Mesendoderm (in vitro differentiated cells): ENCODE results near the gene ABCA12.

Source experiments
- DNase-seq: peaks from one replicate; pipeline ENCODE4 v3.0.0; 2013
- H2AK5ac ChIP-seq: 2 replicates; pipeline ENCODE4 v1.6.1; 2013; ENCODE audit warnings: low read length, inconsistent platforms
- H2BK120ac ChIP-seq: 2 replicates; pipeline ENCODE4 v1.6.1; 2013; ENCODE audit warnings: low read depth, mild to moderate bottlenecking, low read length, moderate library complexity, mixed read lengths
- H2BK15ac ChIP-seq: replicated peaks from 2 replicates; pipeline ENCODE4 v1.6.1; 2013; ENCODE audit warnings: low read depth, mild to moderate bottlenecking, moderate library complexity
- H2BK5ac ChIP-seq: 2 replicates; pipeline ENCODE4 v1.6.1; 2013; ENCODE audit warnings: low read length, inconsistent platforms
- H3K18ac ChIP-seq: 2 replicates; pipeline ENCODE4 v1.6.1; 2013; ENCODE audit warnings: mild to moderate bottlenecking, low read length, mixed read lengths
- H3K23ac ChIP-seq: one replicate; pipeline ENCODE4 v1.6.1; 2013; ENCODE audit warnings: low read length
- H3K27ac ChIP-seq: 2 replicates; pipeline ENCODE4 v1.5.1; 2013; ENCODE audit warnings: low read depth, mild to moderate bottlenecking, inconsistent platforms, low read length, moderate library complexity
- H3K27me3 ChIP-seq: 2 replicates; pipeline ENCODE4 v1.6.1; 2013; ENCODE audit warnings: low read length, control low read depth, mild to moderate bottlenecking, inconsistent platforms; ENCODE audit not compliant: insufficient read depth, poor library complexity
- H3K36me3 ChIP-seq: 2 replicates; pipeline ENCODE4 v1.6.1; 2013; ENCODE audit warnings: low read length, inconsistent platforms; ENCODE audit not compliant: control insufficient read depth, insufficient read depth
- H3K4ac ChIP-seq: one replicate; pipeline ENCODE4 v1.6.1; 2013; ENCODE audit warnings: low read depth, mild to moderate bottlenecking, low read length, moderate library complexity
- H3K4me1 ChIP-seq: 2 replicates; pipeline ENCODE4 v1.6.1; 2013; ENCODE audit warnings: low read depth, low read length, inconsistent platforms; ENCODE audit not compliant: control insufficient read depth
- H3K4me2 ChIP-seq: 2 replicates; pipeline ENCODE4 v1.6.1; 2013; ENCODE audit warnings: low read length
- H3K4me3 ChIP-seq: 2 replicates; pipeline ENCODE4 v1.5.1; 2013; ENCODE audit warnings: mild to moderate bottlenecking, low read length
- H3K56ac ChIP-seq: one replicate; pipeline ENCODE4 v1.6.1; 2013; ENCODE audit warnings: low read length
- H3K79me1 ChIP-seq: 2 replicates; pipeline ENCODE4 v1.6.1; 2013; ENCODE audit warnings: low read length, inconsistent platforms
- H3K79me2 ChIP-seq: 2 replicates; pipeline ENCODE4 v1.6.1; 2013; ENCODE audit warnings: mild to moderate bottlenecking, low read length; ENCODE audit not compliant: control insufficient read depth, insufficient read depth
- H3K9ac ChIP-seq: 2 replicates; pipeline ENCODE4 v1.6.1; 2013; ENCODE audit warnings: low read length, inconsistent platforms
- H4K5ac ChIP-seq: one replicate; pipeline ENCODE4 v1.6.1; 2013; ENCODE audit warnings: low read length
- H4K8ac ChIP-seq: one replicate; pipeline ENCODE4 v1.6.1; 2013; ENCODE audit warnings: low read depth, mild to moderate bottlenecking, control low read depth, low read length, moderate library complexity
- WGBS: extraction: QIAGEN DNeasy Blood & Tissue Kit; methylation state at CpG from one replicate; pipeline ENCODE4 v1.1.7; 2013; ENCODE audit warnings: low lambda C conversion rate, missing lambda C conversion rate; ENCODE audit not compliant: insufficient coverage; ENCODE audit errors: extremely low coverage; 5-methylcytosine and 5-hydroxymethylcytosine counted together

Gene ABCA12

DNA sequence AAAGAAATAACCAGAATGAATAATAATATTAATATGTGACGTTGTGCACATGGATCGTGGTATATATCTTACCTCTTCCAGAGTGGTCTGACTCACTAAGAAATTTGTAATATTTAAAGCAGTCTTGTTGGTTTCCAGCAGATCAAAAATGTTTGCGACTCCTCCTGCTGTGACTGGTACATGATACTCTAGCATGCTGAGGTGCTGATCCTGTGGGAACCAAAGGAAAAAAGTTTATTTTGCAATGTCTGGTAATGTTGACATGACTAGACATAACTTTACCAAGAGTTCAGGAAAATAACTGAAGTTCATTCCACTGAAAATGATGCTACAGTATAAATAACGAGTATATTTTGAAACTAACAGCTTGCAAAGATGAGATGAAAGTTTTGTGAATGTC lies 204.4 kb downstream of the ABCA12 start:
- H3K56ac ChIP-seq: no peak overlapping the region
- H3K27me3 ChIP-seq: no peaks in the 10 kb centered on the region
- H2BK120ac ChIP-seq: no peak overlapping the region
- H2BK15ac ChIP-seq: no peak overlapping the region
- H3K4ac ChIP-seq: no peak overlapping the region
- H3K4me1 ChIP-seq: no peaks in the 10 kb centered on the region
- no peak overlapping the region for H3K27ac ChIP-seq
- no CpG with 5 or more reads among the region's 4 CpGs for WGBS
- no peaks in the 10 kb centered on the region for H3K79me1 ChIP-seq
- no peak overlapping the region for H2AK5ac ChIP-seq
- no peak overlapping the region for H3K4me2 ChIP-seq
- no peak overlapping the region for H2BK5ac ChIP-seq
- no peak overlapping the region for H3K4me3 ChIP-seq
- no peak for DNase-seq
- H3K23ac ChIP-seq: no peak overlapping the region
- H3K36me3 ChIP-seq: no peaks in the 10 kb centered on the region
- no peak overlapping the region for H3K18ac ChIP-seq
- no peaks in the 10 kb centered on the region for H3K79me2 ChIP-seq
- H4K5ac ChIP-seq: no peak overlapping the region
- H3K9ac ChIP-seq: no peak overlapping the region
- no peak overlapping the region for H4K8ac ChIP-seq

DNA sequence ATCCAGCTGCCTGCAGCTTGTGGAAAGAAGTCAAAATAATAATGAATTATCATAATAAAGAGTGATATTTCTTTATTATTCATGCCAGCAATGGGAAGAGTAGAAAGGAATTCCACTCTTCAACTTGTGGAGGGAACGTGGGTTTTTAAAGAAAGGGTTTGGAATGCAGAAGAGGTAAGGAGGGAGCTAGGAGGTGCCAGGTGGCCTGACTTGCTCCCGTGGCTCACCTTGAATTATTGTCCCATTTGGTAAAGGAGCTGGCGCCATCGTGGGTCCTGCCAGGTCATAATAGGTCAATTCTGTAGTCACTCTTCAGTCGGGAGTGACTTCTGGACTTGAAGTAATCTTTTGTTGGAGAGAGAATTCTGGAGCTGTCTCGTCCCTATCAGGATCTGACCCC lies 233.8 kb downstream of the ABCA12 start:
- no peak for DNase-seq
- H3K23ac ChIP-seq: no peak overlapping the region
- H3K79me2 ChIP-seq: no peaks in the 10 kb centered on the region
- no peaks in the 10 kb centered on the region for H3K79me1 ChIP-seq
- no peak overlapping the region for H3K27ac ChIP-seq
- WGBS: no CpG with 5 or more reads among the region's 6 CpGs
- H2BK120ac ChIP-seq: no peak overlapping the region
- H3K56ac ChIP-seq: no peak overlapping the region
- no peak overlapping the region for H4K8ac ChIP-seq
- H2AK5ac ChIP-seq: no peak overlapping the region
- H3K36me3 ChIP-seq: no peaks in the 10 kb centered on the region
- no peak overlapping the region for H4K5ac ChIP-seq
- H3K4ac ChIP-seq: no peak overlapping the region
- H3K18ac ChIP-seq: no peak overlapping the region
- H3K9ac ChIP-seq: no peak overlapping the region
- H2BK5ac ChIP-seq: no peak overlapping the region
- no peaks in the 10 kb centered on the region for H3K4me1 ChIP-seq
- H3K27me3 ChIP-seq: no peaks in the 10 kb centered on the region
- no peak overlapping the region for H3K4me2 ChIP-seq
- H2BK15ac ChIP-seq: no peak overlapping the region
- H3K4me3 ChIP-seq: no peak overlapping the region

DNA sequence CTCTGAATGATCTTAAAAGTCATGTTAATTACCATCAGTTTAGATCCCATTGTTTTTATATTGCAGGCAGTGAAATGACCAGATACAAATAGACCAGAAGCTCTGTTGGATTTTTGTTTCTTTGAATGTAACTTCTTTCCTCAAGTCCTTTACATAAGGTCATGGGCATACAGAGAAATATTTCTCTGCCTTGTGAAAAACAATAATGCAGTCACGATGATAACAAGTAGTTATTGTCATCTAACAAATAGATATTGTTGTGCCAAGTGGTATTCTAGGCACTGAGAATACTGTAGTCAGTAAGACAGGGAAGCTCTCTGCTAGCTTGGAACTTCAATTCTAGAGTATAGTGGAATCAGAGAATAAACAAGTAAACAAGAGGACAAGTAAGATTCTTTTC lies 234.2 kb downstream of the ABCA12 start:
- H3K18ac ChIP-seq: no peak overlapping the region
- no peak overlapping the region for H2BK15ac ChIP-seq
- H4K8ac ChIP-seq: no peak overlapping the region
- H3K27me3 ChIP-seq: no peaks in the 10 kb centered on the region
- no peaks in the 10 kb centered on the region for H3K4me1 ChIP-seq
- no peak overlapping the region for H3K4ac ChIP-seq
- no peak overlapping the region for H3K4me2 ChIP-seq
- H2AK5ac ChIP-seq: no peak overlapping the region
- no peak overlapping the region for H3K23ac ChIP-seq
- H2BK5ac ChIP-seq: no peak overlapping the region
- H4K5ac ChIP-seq: no peak overlapping the region
- H3K79me1 ChIP-seq: no peaks in the 10 kb centered on the region
- no CpG with 5 or more reads among the region's 1 CpG for WGBS
- no peaks in the 10 kb centered on the region for H3K36me3 ChIP-seq
- no peak overlapping the region for H3K9ac ChIP-seq
- H3K79me2 ChIP-seq: no peaks in the 10 kb centered on the region
- H3K27ac ChIP-seq: no peak overlapping the region
- H3K4me3 ChIP-seq: no peak overlapping the region
- H3K56ac ChIP-seq: no peak overlapping the region
- H2BK120ac ChIP-seq: no peak overlapping the region
- DNase-seq: no peak

DNA sequence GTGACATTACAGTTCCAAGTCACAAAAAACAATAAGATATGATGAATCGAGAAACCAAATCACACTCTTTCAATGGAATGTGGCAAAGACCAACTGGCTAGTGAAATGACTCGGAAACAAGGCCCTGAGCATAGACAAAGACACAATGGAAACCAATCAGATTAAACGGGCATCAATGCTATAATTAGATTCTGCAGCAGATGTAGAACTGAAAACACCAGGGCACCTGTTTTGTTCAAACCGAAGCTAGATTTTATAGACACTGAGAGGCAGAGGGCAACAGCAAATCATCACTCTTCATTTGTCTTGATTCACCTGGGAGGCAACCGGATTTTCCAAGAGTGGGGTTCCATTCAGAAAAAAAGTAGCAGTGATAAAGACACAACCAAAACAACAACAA lies 236.1 kb downstream of the ABCA12 start:
- H2BK15ac ChIP-seq: no peak overlapping the region
- H3K4me2 ChIP-seq: no peak overlapping the region
- no peak overlapping the region for H3K4me3 ChIP-seq
- H3K79me2 ChIP-seq: no peaks in the 10 kb centered on the region
- no peaks in the 10 kb centered on the region for H3K36me3 ChIP-seq
- no peak overlapping the region for H3K9ac ChIP-seq
- no peak overlapping the region for H2BK5ac ChIP-seq
- no peak overlapping the region for H4K8ac ChIP-seq
- WGBS: no CpG with 5 or more reads among the region's 5 CpGs
- H2BK120ac ChIP-seq: no peak overlapping the region
- H3K56ac ChIP-seq: no peak overlapping the region
- no peak overlapping the region for H3K23ac ChIP-seq
- H3K27ac ChIP-seq: no peak overlapping the region
- no peak for DNase-seq
- H3K18ac ChIP-seq: no peak overlapping the region
- no peak overlapping the region for H3K4ac ChIP-seq
- H4K5ac ChIP-seq: no peak overlapping the region
- H3K79me1 ChIP-seq: no peaks in the 10 kb centered on the region
- H2AK5ac ChIP-seq: no peak overlapping the region
- no peaks in the 10 kb centered on the region for H3K4me1 ChIP-seq
- no peaks in the 10 kb centered on the region for H3K27me3 ChIP-seq

DNA sequence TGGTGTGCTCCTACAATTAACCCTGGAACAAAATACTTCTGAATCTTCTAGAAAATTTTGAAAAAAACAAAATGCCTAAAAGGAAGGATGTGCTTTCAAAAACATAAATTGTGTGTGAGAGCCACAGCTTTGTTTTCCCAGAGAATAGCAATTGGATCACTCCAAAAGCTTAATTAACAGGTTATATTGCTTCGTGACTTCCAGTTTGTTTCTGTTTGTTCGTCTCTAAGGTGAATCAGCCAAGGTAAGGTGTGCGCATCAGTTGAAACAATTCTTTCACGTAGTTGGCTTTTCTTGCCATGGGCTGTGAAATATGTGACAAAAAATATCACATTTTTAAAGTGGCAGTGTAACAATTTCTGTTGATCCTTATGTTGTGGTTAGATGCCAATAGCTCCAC lies 238.7 kb downstream of the ABCA12 start:
- Histone ChIP-seq H3K4me1 (no peaks in the 10 kb centered on the region), H3K4me3 (no peak overlapping the region), H3K27ac (no peak overlapping the region), H3K23ac (no peak overlapping the region), H2BK120ac (no peak overlapping the region), H4K5ac (no peak overlapping the region), H3K79me2 (no peaks in the 10 kb centered on the region), H3K18ac (no peak overlapping the region), H3K4me2 (no peak overlapping the region), H3K36me3 (no peaks in the 10 kb centered on the region), H3K56ac (no peak overlapping the region), H2BK5ac (no peak overlapping the region), H4K8ac (no peak overlapping the region), H3K27me3 (no peaks in the 10 kb centered on the region), H3K9ac (no peak overlapping the region), H2AK5ac (no peak overlapping the region), H2BK15ac (no peak overlapping the region), H3K79me1 (no peaks in the 10 kb centered on the region), H3K4ac (no peak overlapping the region)
- WGBS: no CpG with 5 or more reads among the region's 4 CpGs
- DNase-seq: no peak

DNA sequence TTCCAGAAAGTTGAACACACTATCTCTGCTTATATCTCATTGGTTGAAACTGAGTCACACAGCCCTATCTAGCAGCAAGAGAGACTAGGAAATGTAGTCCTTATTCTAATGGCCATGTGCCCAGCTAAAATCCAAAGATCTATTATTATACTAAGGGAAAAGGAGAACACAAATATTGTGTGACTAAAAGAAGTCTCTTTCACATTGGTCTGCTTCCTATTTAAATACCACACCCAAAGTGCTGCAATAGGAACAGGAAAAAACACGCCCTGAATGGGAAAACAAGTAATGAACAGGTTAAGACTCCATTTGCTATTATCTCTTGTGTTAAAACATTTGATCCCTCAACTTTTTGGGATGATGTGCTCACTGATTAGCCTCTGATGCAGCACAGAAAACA lies 242.2 kb downstream of the ABCA12 start:
- no peak overlapping the region for H3K9ac ChIP-seq
- no peak overlapping the region for H3K56ac ChIP-seq
- no peak overlapping the region for H3K23ac ChIP-seq
- H3K4me2 ChIP-seq: no peak overlapping the region
- H3K79me2 ChIP-seq: no peaks in the 10 kb centered on the region
- H3K4ac ChIP-seq: no peak overlapping the region
- no peak overlapping the region for H4K8ac ChIP-seq
- no peak for DNase-seq
- no peak overlapping the region for H2BK120ac ChIP-seq
- H4K5ac ChIP-seq: no peak overlapping the region
- no peak overlapping the region for H2BK15ac ChIP-seq
- H3K27ac ChIP-seq: no peak overlapping the region
- no peak overlapping the region for H3K4me3 ChIP-seq
- WGBS: no CpG with 5 or more reads among the region's 1 CpG
- no peaks in the 10 kb centered on the region for H3K36me3 ChIP-seq
- no peaks in the 10 kb centered on the region for H3K27me3 ChIP-seq
- H2AK5ac ChIP-seq: no peak overlapping the region
- H2BK5ac ChIP-seq: no peak overlapping the region
- no peaks in the 10 kb centered on the region for H3K4me1 ChIP-seq
- H3K18ac ChIP-seq: no peak overlapping the region
- H3K79me1 ChIP-seq: no peaks in the 10 kb centered on the region
